ENCODE measurements around the gene PAK2.

- TF ChIP-seq EZH2 (IDR thresholded peaks at IDR 0.05), result no peak
- no peak for TF ChIP-seq POLR2AphosphoS5 (IDR thresholded peaks at IDR 0.05; ENCODE audit: borderline replicate concordance, low read depth, low read length)
- TF ChIP-seq FOXP2 (optimal IDR thresholded peaks at IDR 0.05; ENCODE audit: control extremely low read depth, extremely low read length, insufficient read depth), result no peak
Measured at GRCh38 chr3:196754091-196754981, 14.7 kb downstream of the PAK2 start.
